Stomach (tissue), 9 donors: ENCODE data around the gene PCNX1. TPM values are rescaled to one million over a fixed set of nuclear protein-coding genes. Genes with fewer than 3 reads are reported as not detected.

ENCODE experiments used
- DNase-seq, 2 donors: peaks; one replicate each; pipeline versions ENCODE4 v3.0.0 to v3.0.0-alpha.2; 2013 to 2019
- H3K27ac ChIP-seq, 5 donors: fragments of 200-600 bp in 4 of 5; sonication (generic) in 4 of 5; one replicate each; pipeline ENCODE4 v1.5.1; 2013 to 2019; ENCODE audit warnings: mild to moderate bottlenecking in 1 of 5, moderate library complexity in 1 of 5
- H3K27me3 ChIP-seq, 3 donors: fragments of 200-600 bp; sonication (generic); one replicate each; pipeline ENCODE4 v1.5.1; 2017 to 2019; ENCODE audit warnings: mixed run types in 1 of 3
- H3K36me3 ChIP-seq, 4 donors: fragments of 200-600 bp; sonication (generic); 1 replicate in 3 of 4; 2 replicates in 1 of 4; pipeline ENCODE4 v1.5.1; 2016 to 2019
- H3K4me1 ChIP-seq, 4 donors: fragments of 200-600 bp; sonication (generic); one replicate each; pipeline ENCODE4 v1.5.1; 2016 to 2019
- H3K4me3 ChIP-seq, 4 donors: fragments of 200-600 bp; sonication (generic) in 3 of 4; one replicate each; pipeline ENCODE4 v1.5.1; 2016 to 2019; ENCODE audit warnings: mild to moderate bottlenecking in 1 of 4
- H3K9me3 ChIP-seq, 4 donors: fragments of 200-600 bp; sonication (generic); one replicate each; pipeline ENCODE4 v1.5.1; 2016 to 2019
- EP300 ChIP-seq: sonication (generic); formaldehyde crosslinking; IDR thresholded peaks from one replicate; pipeline ENCODE4 v1.6.1; 2017; ENCODE audit warnings: antibody characterized with exemption
- POLR2A ChIP-seq, 4 donors: fragments of 450-650 bp; IDR thresholded peaks; one replicate each; pipeline ENCODE4 v1.6.1; 2016; ENCODE audit warnings: antibody characterized with exemption in 4 of 4, control low read depth in 2 of 4, mild to moderate bottlenecking in 1 of 4, moderate library complexity in 1 of 4
- POLR2AphosphoS5 ChIP-seq, 3 donors: sonication (generic); formaldehyde crosslinking; IDR thresholded peaks; one replicate each; pipeline ENCODE4 v1.6.1; 2016; ENCODE audit warnings: antibody characterized with exemption in 3 of 3
- WGBS, 5 donors: extraction: QIAGEN DNeasy Blood & Tissue Kit in 3 of 5; methylation state at CpG; one replicate each; pipeline versions ENCODE4 v1.1.5 to v1.1.7; 2013 to 2018; 5-methylcytosine and 5-hydroxymethylcytosine counted together
- intact Hi-C: fragments of 100-400 bp; cut with DNase I; formaldehyde crosslinking; loops from one replicate; pipeline ENCODE4 v1.15.1; 2023; ENCODE audit warnings: low total_unique reads
- polyA plus RNA-seq, 3 donors: library from polyadenylated mRNA; stranded (reverse); fragments of 200-250 nt; gene quantifications; one replicate each; pipeline ENCODE4 v1.2.3, GENCODE V29; 2013
- total RNA-seq, 5 donors: library from RNA; depleted of rRNA; stranded (reverse); fragments of >200 nt; gene quantifications; one replicate each; pipeline versions ENCODE4 v1.1.0 to v1.2.3, GENCODE V29; 2014 to 2016
- TF ChIP-seq, protein P1 (sequence below), 7 experiments: fragments of 450-650 bp in 4 of 7; fragments of 200-600 bp in 3 of 7; sonication (generic) in 3 of 7; IDR thresholded peaks; one replicate each; pipeline ENCODE4 v1.5.1; 2016 to 2019; ENCODE audit warnings: antibody characterized with exemption in 7 of 7, control low read depth in 2 of 7, mild to moderate bottlenecking in 1 of 7
- donor health status: healthy with polysubstance abuse.
- donor health status: Bipolar disorder and iron deficiency.
- donor health status: healthy.

Gene PCNX1
- total and polyA plus RNA-seq, 8 donors: 2.3 to 198 (median 43.6) TPM

DNA sequence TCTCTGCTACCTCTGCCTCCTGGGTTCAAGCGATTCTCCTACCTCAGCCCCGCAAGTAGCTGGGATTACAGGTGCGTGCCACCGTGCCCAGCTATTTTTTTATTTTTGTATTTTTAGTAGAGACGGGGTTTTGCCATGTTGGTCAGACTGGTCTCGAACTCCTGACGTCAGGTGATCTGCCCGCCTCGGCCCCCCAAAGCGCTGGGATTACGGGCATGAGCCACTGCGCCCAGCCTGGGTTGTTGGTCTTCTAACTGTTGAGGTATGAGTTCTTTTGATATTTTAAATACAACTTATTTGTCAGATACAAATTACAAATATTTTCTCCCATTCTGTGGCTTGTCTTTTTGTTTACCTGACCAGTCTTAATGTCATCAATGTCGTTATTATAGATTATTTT, 95.9 kb downstream of the PCNX1 start:
- Histone ChIP-seq H3K27ac (no peak overlapping the region), H3K4me1 (peaks cover 0 to 5% (median 0%) of the 10 kb centered on the region in 4 donors), H3K9me3 (no peaks in the 10 kb centered on the region), H3K27me3 (no peaks in the 10 kb centered on the region), H3K36me3 (peaks cover 3 to 21% (median 19%) of the 10 kb centered on the region in 4 donors), H3K4me3 (no peak overlapping the region)
- no peak for DNase-seq
- 85 to 98% (median 95%) methylated on average over 13 of the region's 13 CpGs for WGBS, 5 donors
- TF ChIP-seq EP300 (no peak), POLR2AphosphoS5 (IDR thresholded peaks at IDR 0.05) (no peak)
- TF ChIP-seq, protein P1, sequence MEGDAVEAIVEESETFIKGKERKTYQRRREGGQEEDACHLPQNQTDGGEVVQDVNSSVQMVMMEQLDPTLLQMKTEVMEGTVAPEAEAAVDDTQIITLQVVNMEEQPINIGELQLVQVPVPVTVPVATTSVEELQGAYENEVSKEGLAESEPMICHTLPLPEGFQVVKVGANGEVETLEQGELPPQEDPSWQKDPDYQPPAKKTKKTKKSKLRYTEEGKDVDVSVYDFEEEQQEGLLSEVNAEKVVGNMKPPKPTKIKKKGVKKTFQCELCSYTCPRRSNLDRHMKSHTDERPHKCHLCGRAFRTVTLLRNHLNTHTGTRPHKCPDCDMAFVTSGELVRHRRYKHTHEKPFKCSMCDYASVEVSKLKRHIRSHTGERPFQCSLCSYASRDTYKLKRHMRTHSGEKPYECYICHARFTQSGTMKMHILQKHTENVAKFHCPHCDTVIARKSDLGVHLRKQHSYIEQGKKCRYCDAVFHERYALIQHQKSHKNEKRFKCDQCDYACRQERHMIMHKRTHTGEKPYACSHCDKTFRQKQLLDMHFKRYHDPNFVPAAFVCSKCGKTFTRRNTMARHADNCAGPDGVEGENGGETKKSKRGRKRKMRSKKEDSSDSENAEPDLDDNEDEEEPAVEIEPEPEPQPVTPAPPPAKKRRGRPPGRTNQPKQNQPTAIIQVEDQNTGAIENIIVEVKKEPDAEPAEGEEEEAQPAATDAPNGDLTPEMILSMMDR (IDR thresholded peaks at IDR 0.05): no peak
- intact Hi-C loops: no loop called here

DNA sequence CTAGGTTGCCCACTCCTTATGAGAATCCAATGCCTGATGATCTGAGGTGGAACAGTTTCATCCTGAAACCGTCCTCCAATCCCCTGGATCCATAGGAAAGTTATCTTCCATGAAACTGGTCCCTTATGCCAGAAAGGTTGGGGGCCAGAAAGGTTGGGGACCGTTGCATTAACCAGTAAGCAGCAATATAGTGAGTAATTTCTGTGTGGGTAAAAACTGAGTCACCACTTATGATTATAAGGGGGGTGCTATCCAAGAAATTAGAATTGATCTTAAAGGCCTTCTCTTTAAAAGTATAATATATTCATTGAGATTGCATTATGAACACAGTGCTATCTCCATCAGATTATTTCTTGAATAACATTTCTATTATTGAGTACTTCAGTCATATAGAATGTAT, 97.2 kb downstream of the PCNX1 start:
- WGBS, 5 donors: 81 to 96% (median 89%) methylated on average over 2 of the region's 2 CpGs

DNA sequence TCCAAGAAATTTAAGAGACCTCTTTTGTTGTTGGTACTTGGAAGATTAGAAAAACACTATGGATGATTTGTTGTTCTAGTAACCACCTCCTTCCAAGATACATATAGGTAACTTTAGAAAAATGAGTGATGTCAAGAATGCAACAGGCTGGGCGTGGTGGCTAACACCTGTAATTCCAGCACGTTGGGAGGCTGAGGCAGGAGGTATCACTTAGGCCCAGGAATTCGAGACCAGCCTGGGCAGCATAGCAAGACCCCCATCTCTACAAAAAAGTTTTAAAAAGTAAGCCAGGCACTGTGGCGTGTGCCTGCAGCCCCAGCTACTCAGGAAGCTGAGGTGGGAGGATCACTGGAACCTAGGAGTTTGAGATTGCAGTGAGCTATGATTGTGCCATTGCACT, 97.8 kb downstream of the PCNX1 start:
- no peak for DNase-seq
- H3K4me1 ChIP-seq: peaks cover 0 to 5% (median 0%) of the 10 kb centered on the region in 4 donors
- intact Hi-C loops: no loop called here
- H3K27me3 ChIP-seq: no peaks in the 10 kb centered on the region
- 90 to 97% (median 94%) methylated on average over 4 of the region's 4 CpGs for WGBS, 5 donors
- no peak overlapping the region for H3K27ac ChIP-seq
- H3K4me3 ChIP-seq: no peak overlapping the region
- TF ChIP-seq POLR2AphosphoS5 (IDR thresholded peaks at IDR 0.05) (no peak), POLR2A (IDR thresholded peaks at IDR 0.05) (no peak), EP300 (no peak)
- TF ChIP-seq, protein P1 (IDR thresholded peaks at IDR 0.05): no peak
- H3K9me3 ChIP-seq: no peaks in the 10 kb centered on the region
- H3K36me3 ChIP-seq: peaks cover 3 to 21% (median 19%) of the 10 kb centered on the region in 4 donors

More for the DNA sequence above, 97.2 kb downstream of the PCNX1 start:
- no peaks in the 10 kb centered on the region for H3K9me3 ChIP-seq
- H3K4me3 ChIP-seq: no peak overlapping the region
- H3K36me3 ChIP-seq: peaks cover 3 to 21% (median 19%) of the 10 kb centered on the region in 4 donors
- TF ChIP-seq POLR2AphosphoS5 (IDR thresholded peaks at IDR 0.05) (no peak), EP300 (no peak), POLR2A (IDR thresholded peaks at IDR 0.05) (no peak)
- TF ChIP-seq, protein P1 (IDR thresholded peaks at IDR 0.05): no peak
- no peak for DNase-seq
- peaks cover 0 to 5% (median 0%) of the 10 kb centered on the region in 4 donors for H3K4me1 ChIP-seq
- no peak overlapping the region for H3K27ac ChIP-seq
- no peaks in the 10 kb centered on the region for H3K27me3 ChIP-seq
- intact Hi-C loops: no loop called here

DNA sequence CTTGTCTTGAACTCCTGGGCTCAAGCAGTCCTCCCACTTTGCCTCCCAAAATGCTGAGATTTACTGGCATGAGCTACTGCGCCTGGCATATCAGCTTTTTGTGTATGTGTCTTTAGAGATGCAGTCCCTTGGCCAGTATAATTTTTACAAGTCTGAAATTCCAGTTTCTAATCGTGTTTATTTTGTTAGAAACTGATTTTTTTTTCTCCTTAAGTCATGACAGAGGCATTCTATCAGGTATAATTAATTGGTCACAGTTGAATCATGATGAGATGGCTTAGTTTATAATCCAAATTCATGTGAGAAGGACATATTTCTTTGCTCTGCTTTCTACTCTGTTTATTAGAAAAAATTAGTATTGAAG, 98.9 kb downstream of the PCNX1 start:
- H3K36me3 ChIP-seq: peaks cover 3 to 27% (median 21%) of the 10 kb centered on the region in 4 donors
- DNase-seq: no peak

More for the DNA sequence above, 98.9 kb downstream of the PCNX1 start:
- whole genome bisulfite sequencing, 5 donors: 74 to 83% (median 79%) methylated on average over 2 of the region's 2 CpGs
- TF ChIP-seq POLR2AphosphoS5 (IDR thresholded peaks at IDR 0.05): no peak
- TF ChIP-seq POLR2A (IDR thresholded peaks at IDR 0.05): no peak
- TF ChIP-seq, protein P1 (IDR thresholded peaks at IDR 0.05): no peak
- no peak for TF ChIP-seq EP300
- peaks cover 0 to 5% (median 0%) of the 10 kb centered on the region in 4 donors for H3K4me1 ChIP-seq
- no peaks in the 10 kb centered on the region for H3K27me3 ChIP-seq
- no peaks in the 10 kb centered on the region for H3K9me3 ChIP-seq
- H3K27ac ChIP-seq: no peak overlapping the region
- intact Hi-C loops: no loop called here
- H3K4me3 ChIP-seq: no peak overlapping the region
